HEK293 (cell line): Measurements from ENCODE around the gene RSPH9.

Source experiments
- CTCF ChIA-PET: fragments of 350-600 bp; formaldehyde crosslinking; extraction: SDS; loops from one replicate; lab custom pipeline; 2021; ENCODE audit warnings: antibody characterized with exemption; lab: Yijun Ruan, JAX
- POLR2A ChIA-PET: fragments of 300-600 bp; formaldehyde crosslinking; extraction: SDS; loops from one replicate; lab custom pipeline; 2020; ENCODE audit warnings: antibody characterized with exemption, inconsistent platforms; lab: Yijun Ruan, JAX
- H3K27ac ChIP-seq: fragments of 200-500 bp; sonication (Bioruptor generic); 2 replicates; pipeline ENCODE4 v1.5.1; 2014; ENCODE audit warnings: low read depth, low read length, control low read depth, inconsistent platforms; ENCODE audit errors: extremely low read depth
- H3K36me3 ChIP-seq, 2 experiments: fragments of 200-500 bp in 1 of 2; sonication (Bioruptor generic) in 1 of 2; 1 replicate in 1 of 2; 2 replicates in 1 of 2; pipeline ENCODE4 v1.5.1; 2014 to 2017; ENCODE audit warnings: inconsistent platforms in 2 of 2, low read length in 2 of 2; ENCODE audit not compliant: control insufficient read depth in 2 of 2, insufficient read depth in 1 of 2
- H3K4me1 ChIP-seq: fragments of 200-500 bp; sonication (Bioruptor generic); 2 replicates; pipeline ENCODE4 v1.5.1; 2014; ENCODE audit warnings: mild to moderate bottlenecking, low read length, inconsistent platforms; ENCODE audit not compliant: control insufficient read depth, insufficient read depth
- H3K4me3 ChIP-seq: 2 replicates; pipeline ENCODE4 v1.5.1; 2011; ENCODE audit warnings: low read depth, mild to moderate bottlenecking, control low read depth, low read length, moderate library complexity
- H3K9me3 ChIP-seq: fragments of 200-500 bp; sonication (Bioruptor generic); 2 replicates; pipeline ENCODE4 v1.5.1; 2014; ENCODE audit warnings: low read depth, low read length, inconsistent platforms; ENCODE audit not compliant: control insufficient read depth, insufficient read depth
- BCL11A ChIP-seq: fragments of 450-650 bp; formaldehyde crosslinking; IDR thresholded peaks from 2 replicates; pipeline ENCODE4 v1.5.1; 2016; ENCODE audit warnings: low read depth, missing biosample characterization, missing genetic modification characterization
- ELK4 ChIP-seq: IDR thresholded peaks from 2 replicates; pipeline ENCODE4 v1.6.1; 2011; ENCODE audit warnings: mild to moderate bottlenecking, low read depth, low read length, borderline replicate concordance
- GFI1B ChIP-seq: fragments of 450-650 bp; formaldehyde crosslinking; IDR thresholded peaks from 2 replicates; pipeline ENCODE4 v1.5.1; 2016; ENCODE audit warnings: missing biosample characterization, missing genetic modification characterization
- HOXC10 ChIP-seq: sonication (generic); formaldehyde crosslinking; IDR thresholded peaks from 2 replicates; pipeline ENCODE4 v1.8.1; 2023; ENCODE audit warnings: mild to moderate bottlenecking, missing genetic modification reagents
- HOXD13 ChIP-seq: sonication (generic); formaldehyde crosslinking; IDR thresholded peaks from 2 replicates; pipeline ENCODE4 v1.8.0; 2022; ENCODE audit warnings: missing genetic modification reagents, borderline replicate concordance
- OSR2 ChIP-seq: fragments of 450-650 bp; formaldehyde crosslinking; IDR thresholded peaks from 2 replicates; pipeline ENCODE4 v1.5.1; 2016; ENCODE audit warnings: missing biosample characterization, missing genetic modification characterization
- RBAK ChIP-seq: fragments of 450-650 bp; formaldehyde crosslinking; IDR thresholded peaks from 2 replicates; pipeline ENCODE4 v1.5.1; 2016; ENCODE audit warnings: missing biosample characterization, missing genetic modification characterization
- SALL2 ChIP-seq: fragments of 450-650 bp; formaldehyde crosslinking; IDR thresholded peaks from 2 replicates; pipeline ENCODE4 v1.5.0; 2017; ENCODE audit warnings: missing biosample characterization, mild to moderate bottlenecking, missing genetic modification characterization, borderline replicate concordance
- SCRT1 ChIP-seq: fragments of 450-650 bp; formaldehyde crosslinking; IDR thresholded peaks from 2 replicates; pipeline ENCODE4 v1.5.1; 2016; ENCODE audit warnings: missing biosample characterization, missing genetic modification characterization, borderline replicate concordance
- ZBTB21 ChIP-seq: fragments of 450-650 bp; formaldehyde crosslinking; IDR thresholded peaks from 2 replicates; pipeline ENCODE4 v1.5.1; 2017; ENCODE audit warnings: missing biosample characterization, missing genetic modification characterization
- ZEB2 ChIP-seq: fragments of 450-650 bp; formaldehyde crosslinking; IDR thresholded peaks from 2 replicates; pipeline ENCODE4 v1.5.1; 2016; ENCODE audit warnings: missing biosample characterization, missing genetic modification characterization
- ZFP37 ChIP-seq: fragments of 450-650 bp; formaldehyde crosslinking; IDR thresholded peaks from 2 replicates; pipeline ENCODE4 v1.5.1; 2016; ENCODE audit warnings: missing biosample characterization, missing genetic modification characterization
- ZNF221 ChIP-seq: fragments of 450-650 bp; formaldehyde crosslinking; IDR thresholded peaks from 2 replicates; pipeline ENCODE4 v1.5.1; 2017; ENCODE audit warnings: missing biosample characterization, missing genetic modification characterization, borderline replicate concordance
- ZNF23 ChIP-seq: fragments of 450-650 bp; formaldehyde crosslinking; IDR thresholded peaks from 2 replicates; pipeline ENCODE4 v1.5.1; 2016; ENCODE audit warnings: missing biosample characterization, missing genetic modification characterization, borderline replicate concordance
- ZNF362 ChIP-seq: fragments of 450-650 bp; formaldehyde crosslinking; IDR thresholded peaks from 2 replicates; pipeline ENCODE4 v1.5.1; 2016; ENCODE audit warnings: missing biosample characterization, missing genetic modification characterization
- ZNF391 ChIP-seq: fragments of 450-650 bp; formaldehyde crosslinking; IDR thresholded peaks from 2 replicates; pipeline ENCODE4 v1.5.1; 2016; ENCODE audit warnings: low read depth, missing biosample characterization, missing genetic modification characterization, borderline replicate concordance
- ZNF394 ChIP-seq: fragments of 450-650 bp; formaldehyde crosslinking; IDR thresholded peaks from 2 replicates; pipeline ENCODE4 v1.5.1; 2016; ENCODE audit warnings: missing biosample characterization, missing genetic modification characterization, mild to moderate bottlenecking, moderate library complexity, borderline replicate concordance
- ZNF404 ChIP-seq: fragments of 450-650 bp; formaldehyde crosslinking; IDR thresholded peaks from 2 replicates; pipeline ENCODE4 v1.5.1; 2017; ENCODE audit warnings: missing biosample characterization, missing genetic modification characterization
- ZNF513 ChIP-seq: fragments of 450-650 bp; IDR thresholded peaks from 2 replicates; pipeline ENCODE4 v1.5.1; 2018; ENCODE audit warnings: missing biosample characterization, missing genetic modification characterization
- ZNF518A ChIP-seq: fragments of 450-650 bp; formaldehyde crosslinking; conservative IDR thresholded peaks from 2 replicates; pipeline ENCODE4 v1.5.1; 2016; ENCODE audit warnings: low read depth, missing biosample characterization, missing genetic modification characterization
- ZNF521 ChIP-seq: fragments of 450-650 bp; formaldehyde crosslinking; IDR thresholded peaks from 2 replicates; pipeline ENCODE4 v1.5.1; 2017; ENCODE audit warnings: missing biosample characterization, mild to moderate bottlenecking, missing genetic modification characterization
- ZNF626 ChIP-seq: fragments of 450-650 bp; sonication (Bioruptor Pico); formaldehyde crosslinking; IDR thresholded peaks from 2 replicates; pipeline ENCODE4 v1.5.1; 2018; ENCODE audit warnings: missing biosample characterization, missing genetic modification characterization, inconsistent platforms
- ZNF830 ChIP-seq: fragments of 450-650 bp; IDR thresholded peaks from 2 replicates; pipeline ENCODE4 v1.5.0; 2018; ENCODE audit warnings: missing biosample characterization, missing genetic modification characterization, low read depth, mild to moderate bottlenecking, moderate library complexity

The RSPH9 gene

GRCh38 chr6:43636308-43636659 lies 8.6 kb upstream of the RSPH9 start (continued):
- no peak for TF ChIP-seq GFI1B (tag by site-specific recombination)
- TF ChIP-seq ZNF404 (tag by site-specific recombination), result no peak
- no peak for TF ChIP-seq ZEB2
- TF ChIP-seq SCRT1 (tag by site-specific recombination), result no peak
- TF ChIP-seq HOXC10 (CRISPR knock-in tag), result no peak
- no peak for TF ChIP-seq HOXD13 (CRISPR knock-in tag)
- TF ChIP-seq ZNF23 (tag by site-specific recombination), result no peak
- no peak for TF ChIP-seq ZNF394 (tag by site-specific recombination)
- no peak for TF ChIP-seq BCL11A (tag by site-specific recombination)
- TF ChIP-seq ZNF521, result no peak
- no peak for TF ChIP-seq ELK4
- no peak for TF ChIP-seq ZNF391 (tag by site-specific recombination)
- no peak for TF ChIP-seq ZNF362 (tag by site-specific recombination)
- TF ChIP-seq, all 188 proteins: peak for 0

- H3K4me1 ChIP-seq, result peaks cover 7% of the 10 kb centered on the region
- no peaks in the 10 kb centered on the region for H3K9me3 ChIP-seq
- ChIA-PET CTCF (interaction anchor here (0.5 to 1.5 kb wide), 3 partner anchors 24 to 624 kb away, joined by 3 to 5 read pairs (median 4); no protein-coding TSS in a partner anchor), POLR2A (interaction anchor here (1.8 to 4.7 kb wide), 2 partner anchors 11 to 13 kb away, joined by 5 to 26 read pairs; partner anchors contain the start of gene GTPBP2)
- TF ChIP-seq ZNF626 (tag by site-specific recombination), result no peak
- TF ChIP-seq ZFP37, result peak; percentile 69; the same call in 1 of the 2 replicates
- H3K36me3 ChIP-seq, result peaks cover 50 to 56% of the 10 kb centered on the region in 2 experiments
- H3K27ac ChIP-seq, result no peak overlapping the region
- H3K4me3 ChIP-seq, result no peak overlapping the region
These were observed 4.6 kb upstream of the RSPH9 start for GRCh38 chr6:43639984-43640800.

GRCh38 chr6:43645613-43645964 lies 753 bp downstream of the RSPH9 start:
- Histone ChIP-seq H3K9me3 (no peaks in the 10 kb centered on the region), H3K36me3 (peaks cover 15 to 16% of the 10 kb centered on the region in 2 experiments; a peak in 2 of 3 replicates), H3K4me1 (peaks cover 7% of the 10 kb centered on the region), H3K27ac (peak overlapping the region; percentile 46; the same call in 1 of the 2 replicates), H3K4me3 (peak overlapping the region; percentile 37; the same call in 1 of the 2 replicates)
- POLR2A ChIA-PET, result interaction anchor here (0.5 to 5.3 kb wide), 8 partner anchors 9 to 601 kb away, joined by 3 to 40 read pairs (median 4); partner anchors contain the start of genes GTPBP2, HSP90AB1, MAD2L1BP and VEGFA
- CTCF ChIA-PET, result interaction anchor here (0.5 to 3.2 kb wide), 8 partner anchors 10 to 517 kb away, joined by 3 to 14 read pairs (median 4); partner anchors contain the start of gene MAD2L1BP
- TF ChIP-seq ZNF830 (tag by site-specific recombination), result no peak
- TF ChIP-seq SALL2, result no peak
- TF ChIP-seq OSR2 (tag by site-specific recombination), result no peak
- TF ChIP-seq RBAK (tag by site-specific recombination), result no peak
- no peak for TF ChIP-seq ZBTB21 (tag by site-specific recombination)
- no peak for TF ChIP-seq ZNF221 (tag by site-specific recombination)
- TF ChIP-seq ZNF513 (tag by site-specific recombination), result no peak
- no peak for TF ChIP-seq ZNF518A
